CD4-positive, alpha-beta T cell treated with Interleukin-10 for 1 hour (primary cell): Measurements from ENCODE around the gene FBXO24.
"Not testable (repeated sequence)": the region's sequence is repeated elsewhere in the genome, so short reads cannot be mapped to it uniquely, and the experiment has no call there.

Experiments
- DNase-seq: peaks from one replicate; pipeline ENCODE4 v3.0.0-alpha.2; 2020

The FBXO24 gene, protein sequence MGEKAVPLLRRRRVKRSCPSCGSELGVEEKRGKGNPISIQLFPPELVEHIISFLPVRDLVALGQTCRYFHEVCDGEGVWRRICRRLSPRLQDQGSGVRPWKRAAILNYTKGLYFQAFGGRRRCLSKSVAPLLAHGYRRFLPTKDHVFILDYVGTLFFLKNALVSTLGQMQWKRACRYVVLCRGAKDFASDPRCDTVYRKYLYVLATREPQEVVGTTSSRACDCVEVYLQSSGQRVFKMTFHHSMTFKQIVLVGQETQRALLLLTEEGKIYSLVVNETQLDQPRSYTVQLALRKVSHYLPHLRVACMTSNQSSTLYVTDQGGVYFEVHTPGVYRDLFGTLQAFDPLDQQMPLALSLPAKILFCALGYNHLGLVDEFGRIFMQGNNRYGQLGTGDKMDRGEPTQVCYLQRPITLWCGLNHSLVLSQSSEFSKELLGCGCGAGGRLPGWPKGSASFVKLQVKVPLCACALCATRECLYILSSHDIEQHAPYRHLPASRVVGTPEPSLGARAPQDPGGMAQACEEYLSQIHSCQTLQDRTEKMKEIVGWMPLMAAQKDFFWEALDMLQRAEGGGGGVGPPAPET

DNA sequence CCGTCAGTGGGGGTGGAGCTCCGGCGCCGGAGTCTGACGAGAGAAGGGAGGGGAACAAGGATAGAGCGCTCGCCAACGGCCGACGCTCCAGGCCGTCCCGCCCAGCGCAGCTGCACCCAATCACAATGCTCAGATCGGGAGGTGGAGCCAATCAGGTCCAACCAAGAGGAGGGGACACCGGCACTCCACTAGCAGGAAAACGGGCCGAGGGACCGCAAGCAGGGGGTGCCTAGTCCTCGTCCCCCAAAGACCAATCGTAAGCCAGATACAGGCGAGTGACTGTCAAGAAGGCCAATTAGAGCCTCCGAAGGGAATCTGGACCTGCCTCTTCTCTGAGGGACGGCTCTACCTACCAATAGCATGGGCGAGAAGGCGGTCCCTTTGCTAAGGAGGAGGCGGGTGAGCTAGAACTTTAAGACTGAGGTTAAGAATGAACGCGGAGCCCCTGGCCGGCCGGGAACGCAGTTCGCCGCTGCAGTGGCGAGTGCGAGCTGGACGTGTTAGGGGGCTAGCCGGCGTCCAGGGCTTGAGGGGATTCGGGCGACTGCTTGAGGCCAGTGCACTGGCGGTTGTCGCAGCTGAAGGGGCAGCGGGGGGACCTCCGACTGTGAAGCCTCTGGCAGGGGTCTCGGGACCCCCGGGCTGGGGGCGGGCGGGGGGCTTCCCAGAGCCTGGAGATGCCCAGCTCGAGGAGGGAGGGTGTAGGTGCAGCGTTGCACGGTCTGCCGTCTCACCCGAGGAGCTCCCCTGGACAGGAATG, at the start of gene FBXO24:
FBXO24 (plus strand) TSS at position 63 of the 760 bp plus-strand sequence; CDS start at position 361, 298 bp downstream.
- peak; percentile 100 for DNase-seq

DNA sequence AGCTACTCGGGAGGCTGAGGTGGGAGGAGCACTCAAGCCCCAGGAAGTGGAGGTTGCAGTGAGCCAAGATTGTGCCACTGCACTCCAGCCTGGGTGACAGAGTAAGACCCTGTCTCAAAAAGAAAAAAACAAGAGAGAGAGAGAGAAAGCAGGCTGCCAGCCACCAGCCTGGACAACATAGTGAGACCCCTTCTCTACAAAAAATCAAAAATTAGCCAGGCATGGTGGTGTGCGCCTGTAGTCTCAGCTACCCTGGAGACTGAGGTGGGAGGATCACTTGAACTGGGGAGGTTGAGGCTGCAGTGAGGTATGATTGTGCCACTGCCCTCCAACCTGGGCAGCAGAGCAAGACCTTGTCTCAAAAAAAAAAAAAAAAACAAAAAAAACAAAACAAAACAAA, 49.4 kb upstream of the FBXO24 start:
- DNase-seq: not testable (repeated sequence)

DNA sequence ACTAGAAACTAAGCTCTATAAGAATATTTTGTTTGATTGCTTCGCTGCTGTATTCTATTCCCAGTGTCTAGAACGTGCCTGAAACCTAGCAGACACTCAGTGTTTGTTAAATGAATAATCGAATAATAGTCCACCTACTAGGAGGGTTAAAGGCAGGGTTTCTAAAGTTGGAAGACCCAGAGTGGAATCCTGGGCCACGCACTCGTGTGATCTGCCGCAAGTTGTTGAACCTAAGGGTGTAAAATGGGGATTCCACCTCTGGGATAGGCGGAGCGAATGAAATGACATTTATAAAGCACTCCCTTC, 47.8 kb upstream of the FBXO24 start:
- DNase-seq: no peak

DNA sequence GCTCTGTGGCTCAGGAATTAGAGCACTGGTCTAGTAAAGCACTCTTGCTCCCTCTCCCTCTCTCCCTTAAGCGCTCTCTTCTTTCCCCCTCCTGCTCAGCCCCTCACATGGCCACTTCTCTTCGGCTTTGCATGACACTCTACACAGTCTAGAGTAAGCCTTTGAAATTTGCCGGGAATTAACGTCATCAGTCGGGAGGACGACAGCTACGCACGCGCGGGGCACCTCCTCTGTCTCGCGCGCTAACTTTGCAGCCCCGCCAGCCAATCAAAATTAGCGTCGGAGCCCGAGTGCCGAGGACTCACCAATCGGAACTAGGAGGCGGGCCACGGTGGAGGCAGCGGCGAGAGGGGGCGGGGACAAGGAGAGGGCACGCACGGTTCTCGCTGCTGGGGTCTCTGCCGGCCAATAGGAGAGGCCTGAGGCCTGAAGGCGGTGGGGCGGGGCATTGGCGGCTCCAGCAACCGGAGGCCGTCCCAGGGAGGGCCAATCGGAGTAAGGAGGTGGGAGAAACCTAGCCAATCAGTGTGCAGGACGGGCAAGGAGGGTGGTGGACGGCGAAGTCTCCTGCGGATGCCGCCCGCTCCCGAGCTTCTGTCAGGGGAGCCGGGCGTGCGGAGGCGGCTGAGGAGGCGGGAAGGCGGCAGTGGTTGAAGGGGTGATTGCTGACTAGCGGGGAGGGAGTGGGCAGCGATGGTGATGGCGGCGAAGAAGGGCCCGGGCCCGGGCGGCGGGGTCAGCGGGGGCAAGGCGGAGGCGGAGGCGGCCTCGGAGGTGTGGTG, 47.3 kb upstream of the FBXO24 start, which contains the start of gene AGFG2:
AGFG2 (plus strand) TSS at position 550 of the 782 bp plus-strand sequence; CDS start at position 694, 144 bp downstream.
- peak; percentile 100 for DNase-seq

DNA sequence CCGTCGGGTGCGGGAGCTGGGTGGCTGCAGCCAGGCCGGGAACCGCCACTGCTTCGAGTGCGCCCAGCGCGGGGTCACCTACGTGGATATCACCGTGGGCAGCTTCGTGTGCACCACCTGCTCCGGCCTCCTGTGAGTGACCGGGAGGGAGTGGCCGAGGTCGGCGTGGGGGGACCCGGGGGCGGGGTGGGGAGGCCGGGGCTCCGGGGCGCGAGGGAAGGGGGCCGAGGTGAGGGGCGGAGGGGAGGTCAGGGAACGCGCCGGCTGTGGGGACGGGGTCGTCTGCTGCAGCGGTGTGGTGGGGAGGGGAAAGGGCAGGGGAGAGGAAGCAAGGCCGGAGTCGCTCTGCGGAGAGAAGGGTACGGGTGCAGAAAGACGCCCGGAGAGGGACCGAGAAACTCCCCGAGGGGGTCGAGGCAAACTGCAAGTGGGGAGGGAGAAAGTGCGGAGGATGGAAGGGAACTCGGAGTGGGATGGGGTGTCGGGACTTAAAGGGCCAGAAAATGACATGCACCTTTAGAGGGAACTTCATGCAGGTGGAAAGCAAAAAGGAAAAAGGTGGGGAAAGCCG, 46.6 kb upstream of the FBXO24 start:
- DNase-seq: no peak

DNA sequence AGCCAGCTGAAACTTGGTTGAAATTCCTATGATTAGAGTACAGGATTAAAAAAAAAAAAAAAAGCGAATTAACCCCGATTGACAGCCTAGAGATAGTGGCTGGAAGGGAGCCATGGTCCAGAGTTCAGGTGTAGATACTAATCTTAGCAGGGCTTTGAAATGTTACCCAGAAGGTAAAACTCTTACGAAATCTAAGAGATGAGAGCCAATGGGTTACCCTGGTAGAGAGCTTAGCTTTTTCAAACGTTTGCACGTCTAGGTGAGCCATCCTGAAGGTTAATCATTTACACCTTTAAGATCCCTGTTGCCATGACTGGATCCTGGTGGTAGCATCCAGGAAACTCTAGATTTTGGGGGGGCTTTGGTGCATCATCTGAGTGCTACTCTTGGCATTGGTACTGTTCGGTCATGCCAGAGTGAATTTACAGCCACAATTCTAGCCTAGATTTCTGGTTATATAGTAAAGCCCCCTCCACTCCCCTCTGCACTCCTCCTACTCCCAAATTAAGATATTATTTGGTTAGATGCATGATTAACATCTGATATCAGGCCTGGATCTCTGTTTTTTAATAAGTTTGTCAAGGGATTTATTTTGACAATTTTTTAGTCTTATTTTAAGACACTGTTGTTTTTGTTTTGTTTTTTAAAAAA, 45.9 kb upstream of the FBXO24 start:
- DNase-seq: no peak

DNA sequence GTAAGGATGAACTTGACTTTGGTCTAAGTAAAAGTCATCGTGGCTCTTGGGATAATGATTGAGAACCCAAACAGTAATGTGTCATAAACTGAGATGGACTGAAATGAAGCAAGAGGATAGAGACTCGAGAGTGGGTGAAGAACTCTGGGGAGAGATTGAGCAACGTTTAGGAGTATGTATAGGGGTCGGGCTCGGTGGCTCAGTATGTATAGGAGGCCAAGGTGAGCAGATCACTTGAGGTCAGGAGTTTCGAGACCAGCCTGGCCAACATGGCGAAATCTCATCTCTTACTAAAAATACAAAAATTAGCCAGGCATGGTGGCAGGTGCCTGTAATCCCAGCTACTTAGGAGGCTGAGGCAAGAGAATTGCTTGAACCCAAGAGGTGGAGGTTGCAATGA, 44.8 kb upstream of the FBXO24 start:
- DNase-seq: not testable (repeated sequence)

DNA sequence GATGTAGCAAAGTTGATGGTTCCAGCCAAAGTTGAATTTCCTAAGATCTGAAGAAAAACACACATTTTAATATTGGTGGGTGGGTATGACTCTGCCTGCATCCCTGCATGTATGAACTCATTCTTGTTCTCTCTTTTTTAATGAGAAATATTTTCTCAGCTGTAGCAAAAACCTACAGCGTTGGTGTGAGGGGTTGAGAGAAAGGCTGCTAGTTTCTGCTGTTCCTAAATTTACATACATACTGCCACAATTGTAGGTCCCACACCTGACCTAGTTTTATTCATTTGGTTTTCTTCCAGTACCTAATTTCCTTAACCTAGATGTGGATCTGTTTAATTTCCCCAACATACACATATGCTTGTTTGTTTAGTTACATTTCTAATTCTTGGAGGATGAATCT, 42.5 kb upstream of the FBXO24 start:
- no peak for DNase-seq

DNA sequence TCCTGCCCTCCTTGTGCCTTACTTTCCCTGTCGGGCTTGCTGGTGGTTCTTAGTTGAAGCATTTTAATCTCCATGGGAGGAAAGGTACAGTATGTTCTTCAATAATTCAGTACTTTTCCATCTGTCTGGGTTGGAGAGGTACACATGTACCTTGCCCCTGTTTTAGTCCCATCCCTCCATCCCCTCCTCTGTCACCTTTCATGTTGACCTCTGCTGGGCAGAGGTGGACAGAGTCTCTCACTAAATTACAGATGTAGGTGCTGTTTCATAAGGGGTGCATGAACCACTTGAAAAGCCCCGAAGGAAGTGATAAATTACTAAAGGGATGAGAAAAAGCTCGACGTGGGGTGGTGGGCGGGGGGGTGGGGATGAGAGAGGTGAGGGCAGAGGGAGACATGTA, 41.7 kb upstream of the FBXO24 start:
- no peak for DNase-seq

DNA sequence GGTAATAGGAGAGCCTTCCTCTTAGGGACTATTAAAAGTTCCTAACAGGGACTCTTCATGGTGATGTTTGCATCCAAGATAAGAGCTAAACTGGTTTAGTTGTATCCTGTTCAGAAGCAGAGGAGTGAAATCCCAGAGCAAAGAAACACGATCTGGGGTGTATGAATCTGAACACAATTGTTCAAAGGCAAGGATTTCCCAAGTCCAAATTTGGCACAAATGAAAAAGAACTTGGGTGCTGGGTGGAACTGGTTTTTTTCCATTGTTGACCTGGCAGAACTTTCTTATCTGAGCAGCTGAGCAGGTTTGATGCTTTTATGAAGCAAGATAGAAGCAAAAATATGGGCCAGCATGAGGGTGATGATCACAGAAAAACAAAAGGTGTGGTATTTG, 41.2 kb upstream of the FBXO24 start:
- no peak for DNase-seq

DNA sequence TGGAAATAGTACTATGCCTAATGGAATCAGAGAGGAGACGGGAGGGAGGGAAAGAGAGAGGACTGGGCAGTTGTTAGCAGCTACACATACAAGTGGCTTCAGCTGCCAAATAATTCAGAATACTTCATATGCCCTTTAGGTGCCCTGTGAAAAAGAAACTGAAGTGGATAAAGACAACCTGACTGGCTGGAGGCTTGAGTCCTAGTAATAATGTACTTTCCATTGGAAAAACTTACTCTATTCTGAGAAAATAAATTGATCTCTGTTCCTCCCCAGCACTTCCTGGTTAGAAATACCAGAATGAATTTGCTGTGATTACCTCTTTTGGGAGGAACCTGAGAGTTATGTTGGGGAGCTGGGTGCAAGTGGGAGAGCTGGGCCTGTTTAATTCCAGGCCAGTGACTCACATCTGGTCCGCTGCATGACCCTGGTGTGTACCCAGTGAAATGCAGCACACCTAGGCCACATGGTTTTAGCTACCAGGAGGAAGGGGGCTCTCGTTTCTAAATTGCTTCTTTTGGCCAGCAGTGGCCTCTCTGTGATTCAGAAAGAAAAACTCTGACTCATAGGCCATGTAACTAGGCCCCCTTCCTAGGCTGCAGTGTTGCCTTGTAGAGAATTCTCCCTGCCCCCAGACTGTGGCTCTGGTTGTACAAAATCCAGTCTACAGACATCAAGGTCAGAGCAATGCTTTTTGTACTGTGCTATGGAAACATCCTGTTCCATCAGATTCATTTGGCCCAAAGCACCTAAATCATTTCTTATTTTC, 40.6 kb upstream of the FBXO24 start:
- DNase-seq: no peak

DNA sequence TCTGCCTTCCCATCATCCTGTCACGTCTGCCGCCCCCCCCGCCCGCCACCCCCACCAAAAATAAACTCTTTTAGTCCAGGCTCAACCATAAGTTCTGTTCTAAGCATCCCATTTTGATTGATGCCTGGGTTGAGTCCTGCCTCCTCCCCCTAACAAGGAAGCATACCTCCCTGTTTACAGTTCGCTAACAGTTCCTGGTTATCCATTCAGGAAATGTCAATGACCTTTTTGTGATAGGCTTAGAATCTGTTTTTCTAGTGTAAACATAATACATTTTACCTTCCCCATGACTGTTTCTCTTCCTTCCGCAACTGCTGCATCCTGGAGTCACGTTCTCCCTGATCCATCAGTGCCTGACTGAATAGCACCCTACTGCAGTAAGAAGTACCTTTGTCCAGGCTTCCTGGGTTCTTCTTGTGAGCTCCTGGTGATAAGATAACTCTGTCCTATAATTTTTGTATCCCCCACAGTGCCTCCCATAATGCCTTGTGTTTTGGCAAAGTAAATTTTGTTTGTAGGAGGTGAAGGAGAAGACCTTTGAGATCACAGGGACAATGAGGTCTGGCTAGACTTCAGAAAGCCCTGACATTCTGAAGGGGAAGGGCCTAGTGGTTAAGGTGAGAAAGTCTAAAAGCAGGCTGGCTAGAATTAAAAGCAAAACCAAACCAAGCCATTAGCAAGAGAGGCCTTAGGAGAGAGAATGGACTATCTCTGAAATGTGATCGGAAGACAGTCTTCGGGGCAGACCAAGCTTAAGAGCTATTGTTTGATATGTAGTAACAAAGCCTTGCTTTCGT, 39.8 kb upstream of the FBXO24 start:
- DNase-seq: peak; percentile 70

DNA sequence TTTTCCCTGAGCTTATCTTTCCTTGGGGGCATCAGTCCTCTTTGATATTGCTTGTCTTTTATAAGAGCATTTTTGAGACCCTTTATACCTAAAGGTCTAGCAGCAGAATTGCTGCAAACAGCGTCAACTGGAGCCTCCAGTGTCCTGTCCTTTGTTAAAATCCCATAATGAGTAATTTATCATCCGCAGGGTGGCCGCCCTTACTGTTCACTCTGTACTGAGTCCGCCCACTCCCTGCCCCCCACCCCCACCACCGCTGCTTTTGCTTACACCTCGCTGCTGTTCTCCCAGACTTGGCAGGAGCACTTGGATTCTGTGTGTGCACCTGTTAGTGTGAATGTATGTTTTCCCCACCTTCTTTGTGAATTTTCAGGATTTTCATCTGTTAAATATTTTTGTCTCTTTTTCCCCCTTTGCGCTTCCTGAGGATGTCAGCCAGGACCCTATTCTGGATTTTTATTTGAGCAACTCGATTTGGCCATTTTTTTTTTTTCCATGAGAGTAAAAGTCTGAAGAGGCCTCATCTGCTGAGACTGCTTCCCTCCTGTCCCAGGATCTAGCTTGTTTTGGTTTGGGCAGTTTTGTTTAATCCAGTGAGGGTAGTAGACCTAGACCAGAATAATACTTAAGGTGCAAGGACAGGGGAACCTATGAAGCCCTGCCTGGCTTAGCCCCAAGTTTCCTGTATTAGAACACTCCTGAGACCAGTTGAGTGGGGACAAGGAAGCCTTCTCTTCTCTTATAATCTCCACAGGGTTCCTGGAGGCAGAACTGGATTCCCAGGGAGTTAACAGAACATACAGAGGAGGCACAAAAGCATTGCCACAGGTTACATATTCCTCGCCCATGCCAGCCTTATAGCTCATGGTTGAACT, 39.0 kb upstream of the FBXO24 start:
- DNase-seq: no peak

DNA sequence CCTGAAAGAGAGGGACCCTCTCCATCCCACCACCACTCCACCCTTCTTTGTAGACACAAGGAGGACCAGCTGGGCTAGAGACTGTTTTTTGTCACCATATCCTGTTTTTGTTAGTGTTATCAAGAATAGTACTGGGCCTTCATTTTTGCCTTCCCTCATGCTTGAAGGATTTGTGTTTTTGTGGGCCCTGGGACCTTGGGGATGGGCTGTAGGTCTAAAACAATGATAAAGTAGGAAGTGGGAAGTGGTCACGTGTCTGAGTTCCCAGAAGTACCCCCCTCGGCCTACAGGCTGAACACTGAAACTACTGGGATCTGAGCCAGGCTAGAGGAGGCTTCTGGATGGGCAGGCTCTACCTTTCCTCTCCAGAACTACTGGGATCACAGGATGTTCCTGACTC, 38.3 kb upstream of the FBXO24 start:
- no peak for DNase-seq

DNA sequence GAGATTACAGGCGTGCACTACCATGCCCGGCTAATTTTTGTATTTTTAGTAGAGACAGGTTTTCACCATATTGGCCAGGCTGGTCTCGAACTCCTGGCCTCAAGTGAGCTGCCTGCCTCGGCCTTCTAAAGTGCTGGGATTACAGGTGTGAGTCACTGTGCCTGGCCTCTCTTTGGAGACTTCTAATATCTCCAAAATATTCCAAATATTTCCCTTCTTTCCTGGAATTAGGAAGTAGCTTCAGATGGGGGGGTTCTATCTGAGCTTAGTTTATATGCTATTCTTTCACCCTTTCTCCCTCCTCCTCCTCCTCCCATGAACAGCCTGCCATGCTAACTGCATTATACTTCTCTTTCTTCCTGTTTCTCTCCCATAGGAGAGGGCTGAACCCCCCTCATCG, 37.7 kb upstream of the FBXO24 start:
- not testable (repeated sequence) for DNase-seq

DNA sequence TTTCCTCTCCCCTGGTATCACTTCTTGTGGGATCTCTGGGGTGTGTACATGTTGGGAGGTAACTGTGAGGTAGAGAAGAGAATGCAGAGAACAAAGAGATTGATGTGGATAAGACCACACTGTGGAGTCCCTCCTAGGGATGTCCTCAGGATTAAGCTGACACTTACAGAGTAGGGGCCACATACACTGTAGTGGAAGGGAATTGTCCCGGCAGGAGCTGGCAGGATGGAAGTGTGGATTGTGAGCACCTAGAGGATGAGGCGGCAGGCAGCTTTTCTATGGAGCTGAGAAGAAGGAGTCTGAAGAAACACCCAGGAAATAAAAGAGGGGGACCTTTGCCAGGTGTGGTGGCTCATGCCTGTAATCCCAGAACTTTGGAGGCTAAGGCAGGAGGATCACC, 33.6 kb upstream of the FBXO24 start:
- DNase-seq: no peak

DNA sequence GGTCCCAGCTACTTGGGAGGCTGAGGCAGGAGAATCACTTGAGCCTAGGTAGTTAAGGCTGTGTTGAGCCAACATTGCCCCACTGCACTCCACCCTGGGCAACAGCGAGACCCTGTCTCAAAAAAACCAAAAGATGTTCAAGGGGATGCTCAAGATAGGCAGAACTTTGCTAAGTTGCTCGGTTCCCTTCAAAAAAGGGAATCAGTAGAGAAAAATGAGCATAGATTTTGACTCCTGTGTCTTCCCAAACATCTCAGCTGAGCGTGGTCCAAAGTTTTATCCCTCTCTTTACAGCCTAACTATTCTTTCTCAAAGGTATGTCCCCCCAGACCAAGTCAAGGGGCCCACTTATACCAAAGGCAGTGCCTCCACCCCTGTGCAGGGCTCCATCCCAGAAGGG, 33.1 kb upstream of the FBXO24 start:
- DNase-seq: no peak

DNA sequence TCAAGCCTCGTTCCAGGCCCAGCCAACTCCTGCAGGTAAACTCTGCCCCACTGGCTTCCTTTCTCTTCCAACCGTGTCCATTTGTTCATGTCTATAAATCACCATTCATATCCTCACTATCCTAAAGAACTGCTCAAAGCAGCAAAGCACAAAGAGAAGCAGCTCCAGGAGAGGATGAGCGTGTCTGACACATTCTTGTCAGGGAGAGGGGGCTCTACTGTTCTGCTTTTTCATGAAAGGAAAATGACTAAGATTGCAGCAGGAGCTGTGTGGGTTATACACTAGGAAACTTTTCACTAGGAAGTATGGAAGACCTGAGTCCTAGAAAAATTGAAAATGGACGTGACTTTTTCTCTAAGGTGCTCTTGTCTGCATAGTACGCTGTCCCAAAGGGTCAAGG, 30.4 kb upstream of the FBXO24 start:
- no peak for DNase-seq

DNA sequence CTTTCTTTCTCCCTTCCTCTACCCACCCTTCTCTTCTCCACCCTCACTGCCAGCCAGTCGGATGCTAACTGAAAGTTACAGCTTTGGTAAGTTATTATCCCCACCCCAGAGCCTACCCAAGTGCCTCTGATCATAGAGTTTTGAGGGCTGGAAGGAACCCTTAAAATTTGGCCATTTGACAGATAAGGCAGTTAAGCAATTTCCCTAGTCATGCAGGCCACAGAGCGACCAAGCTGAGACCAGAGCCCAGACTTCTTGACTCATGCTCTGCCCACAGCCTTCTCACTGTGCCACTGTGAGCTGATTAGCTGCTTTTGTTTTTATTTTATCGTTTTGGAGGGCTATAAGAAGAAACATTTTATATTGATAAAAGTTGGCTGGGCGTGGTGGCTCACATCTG, 29.6 kb upstream of the FBXO24 start:
- no peak for DNase-seq

DNA sequence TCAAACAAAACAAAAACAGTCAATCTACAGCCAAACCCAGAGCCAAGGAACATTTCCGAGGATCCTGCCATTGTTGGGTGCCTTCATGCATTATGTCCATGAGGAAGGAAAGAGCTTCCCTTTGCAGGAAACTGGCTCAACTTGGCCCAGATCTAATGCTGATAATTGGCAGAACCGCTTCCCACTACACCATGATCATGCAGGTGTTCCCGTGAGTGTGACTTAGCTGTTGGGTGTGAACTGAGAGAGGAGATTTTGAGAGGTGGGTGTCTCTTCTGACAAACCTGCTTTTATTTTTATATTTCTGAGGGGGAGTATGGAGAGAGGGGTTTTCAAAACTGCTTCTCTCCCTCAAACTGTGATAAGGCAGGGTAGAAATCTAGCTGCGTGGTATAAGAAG, 27.0 kb upstream of the FBXO24 start:
- DNase-seq: no peak
